Osteoblast (primary cell): ENCODE data around the gene PEA15. TPM values are rescaled to one million over a fixed set of nuclear protein-coding genes. Genes with fewer than 3 reads are reported as not detected.

Experiments used
- DNase-seq: peaks from one replicate; pipeline ENCODE4 v3.0.0; 2011; ENCODE audit warnings: low spot score, mixed read lengths; ENCODE audit not compliant: insufficient read length; ENCODE audit errors: missing footprints
- H2AFZ ChIP-seq: 2 replicates; pipeline ENCODE4 v1.6.0; 2011; ENCODE audit warnings: mild to moderate bottlenecking, low read length
- H3K27ac ChIP-seq: 2 replicates; pipeline ENCODE4 v1.5.1; 2011; ENCODE audit warnings: mild to moderate bottlenecking, low read depth, low read length, moderate library complexity
- H3K27me3 ChIP-seq: 2 replicates; pipeline ENCODE4 v1.6.0; 2012; ENCODE audit warnings: mild to moderate bottlenecking, control low read depth, inconsistent platforms, low read length, moderate library complexity; ENCODE audit not compliant: insufficient read depth
- H3K36me3 ChIP-seq: 2 replicates; pipeline ENCODE4 v1.5.1; 2011; ENCODE audit warnings: mild to moderate bottlenecking, low read length, control low read depth, moderate library complexity; ENCODE audit not compliant: insufficient read depth
- H3K4me1 ChIP-seq: 2 replicates; pipeline ENCODE4 v1.5.1; 2011; ENCODE audit warnings: mild to moderate bottlenecking, low read length, control low read depth, moderate library complexity; ENCODE audit not compliant: insufficient read depth
- H3K4me2 ChIP-seq: 2 replicates; pipeline ENCODE4 v1.6.0; 2011; ENCODE audit warnings: mild to moderate bottlenecking, low read length; ENCODE audit not compliant: insufficient read depth
- H3K4me3 ChIP-seq: fragments of 200-600 bp; sonication (generic); 3 replicates; pipeline ENCODE4 v1.5.1; 2012; ENCODE audit warnings: mild to moderate bottlenecking, low read length, inconsistent platforms; ENCODE audit not compliant: insufficient read depth
- H3K79me2 ChIP-seq: 2 replicates; pipeline ENCODE4 v1.6.0; 2012; ENCODE audit warnings: mild to moderate bottlenecking, low read length, control low read depth, inconsistent platforms; ENCODE audit not compliant: insufficient read depth
- H3K9me3 ChIP-seq: 2 replicates; pipeline ENCODE4 v1.5.1; 2011; ENCODE audit warnings: low read depth, low read length, control low read depth
- H4K20me1 ChIP-seq: 2 replicates; pipeline ENCODE4 v1.6.0; 2012; ENCODE audit warnings: mild to moderate bottlenecking, low read length, control low read depth; ENCODE audit not compliant: insufficient read depth
- CTCF ChIP-seq: IDR thresholded peaks from 2 replicates; pipeline ENCODE4 v1.5.1; 2011; ENCODE audit warnings: mild to moderate bottlenecking, low read depth, low read length, moderate library complexity; ENCODE audit errors: extremely low read depth
- total RNA-seq: library from RNA; depleted of rRNA; stranded (reverse); fragments of >200 nt; gene quantifications from 2 replicates; pipeline ENCODE4 v1.2.3, GENCODE V29; 2012

PEA15 gene
- total RNA-seq, 1 donor = 200 TPM

DNA sequence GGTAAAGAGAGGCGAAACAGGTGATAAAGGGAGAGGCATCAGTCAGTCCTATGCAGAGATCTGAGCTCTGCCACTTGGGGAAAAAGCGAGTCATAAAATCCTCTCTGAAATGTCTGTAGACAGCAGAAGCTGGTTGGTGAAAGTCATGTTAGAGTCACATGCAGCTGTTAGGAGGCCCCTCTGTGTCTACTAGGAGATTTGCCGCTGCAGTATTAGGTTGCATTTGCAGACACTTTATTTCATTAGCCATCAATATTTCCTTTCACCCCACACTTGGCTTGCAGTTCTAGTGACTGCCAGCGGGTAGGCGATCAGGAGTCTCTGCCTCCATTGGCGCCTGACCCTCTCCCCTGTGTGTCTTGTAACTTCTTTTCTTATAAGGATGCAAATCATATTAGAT is 37.6 kb upstream of the PEA15 start:
- peaks cover 11% of the 10 kb centered on the region for H3K27me3 ChIP-seq
- DNase-seq = peak; percentile 37
- H3K4me2 ChIP-seq = no peak overlapping the region
- no peaks in the 10 kb centered on the region for H3K9me3 ChIP-seq
- no peaks in the 10 kb centered on the region for H4K20me1 ChIP-seq
- H3K4me1 ChIP-seq = peaks cover 33% of the 10 kb centered on the region
- no peaks in the 10 kb centered on the region for H3K79me2 ChIP-seq
- H2AFZ ChIP-seq = no peak overlapping the region
- no peaks in the 10 kb centered on the region for H3K36me3 ChIP-seq
- H3K27ac ChIP-seq = no peak overlapping the region
- H3K4me3 ChIP-seq = no peak overlapping the region
- no peak for TF ChIP-seq CTCF

DNA sequence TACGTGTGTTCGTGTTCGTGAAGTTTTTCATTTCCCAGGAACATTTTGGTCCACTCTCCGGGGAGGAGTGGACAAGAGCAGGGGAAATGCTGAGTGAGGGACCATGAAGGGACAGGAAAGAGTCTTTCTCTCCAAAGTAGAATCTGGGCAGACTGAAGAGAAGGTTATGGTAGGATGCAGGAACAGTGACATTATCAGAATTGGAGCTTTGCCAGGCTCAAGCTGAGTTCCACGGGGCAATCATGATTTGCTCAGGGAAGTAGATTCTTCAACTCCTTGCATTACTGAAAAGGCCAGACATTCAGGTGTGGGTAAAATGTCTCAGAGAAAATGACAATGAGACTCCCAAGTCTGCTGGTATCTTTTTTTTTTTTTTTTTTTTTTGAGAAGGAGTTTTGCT is 37.2 kb upstream of the PEA15 start:
- Histone ChIP-seq H4K20me1 (no peaks in the 10 kb centered on the region), H3K9me3 (no peaks in the 10 kb centered on the region), H3K79me2 (no peaks in the 10 kb centered on the region), H3K27ac (no peak overlapping the region), H2AFZ (no peak overlapping the region), H3K4me1 (peaks cover 33% of the 10 kb centered on the region), H3K36me3 (no peaks in the 10 kb centered on the region), H3K27me3 (peaks cover 11% of the 10 kb centered on the region), H3K4me2 (no peak overlapping the region), H3K4me3 (no peak overlapping the region)
- DNase-seq = no peak
- no peak for TF ChIP-seq CTCF

DNA sequence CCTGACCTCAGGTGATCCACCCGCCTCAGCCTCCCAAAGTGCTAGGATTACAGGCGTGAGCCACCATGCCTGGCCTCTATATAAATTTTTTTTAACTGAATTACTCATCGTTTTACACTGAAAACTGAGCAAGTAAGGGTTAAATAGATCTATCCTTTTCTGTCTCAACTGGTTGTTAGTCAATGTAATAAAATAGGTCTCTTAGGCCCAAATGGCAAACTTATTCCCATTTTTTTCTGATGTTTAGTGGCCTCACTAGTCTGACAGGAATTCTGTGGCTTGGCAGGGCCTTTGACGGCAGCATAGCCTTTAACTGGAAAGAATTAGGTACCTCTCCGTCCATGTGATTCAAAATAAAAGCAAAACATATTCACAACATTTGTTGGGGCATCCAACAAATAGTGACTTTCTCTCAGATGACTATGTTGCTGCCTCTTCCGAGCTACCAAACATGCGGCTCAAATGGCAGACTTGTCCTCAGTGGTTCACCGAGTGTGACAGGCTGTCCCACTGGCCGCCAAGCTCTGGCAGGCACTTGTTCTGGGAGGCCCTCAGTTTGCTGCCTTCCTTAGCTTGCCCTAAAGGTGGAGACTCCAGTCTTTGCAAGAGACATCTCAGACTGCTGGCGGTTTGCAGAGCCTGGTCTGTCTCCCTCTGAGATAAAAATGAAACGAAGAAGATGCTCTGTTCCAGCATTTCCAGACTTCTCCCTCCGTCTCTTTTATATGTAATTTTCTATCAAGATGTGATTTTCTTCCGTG is 36.4 kb upstream of the PEA15 start:
- H4K20me1 ChIP-seq = no peaks in the 10 kb centered on the region
- H3K4me3 ChIP-seq = no peak overlapping the region
- no peaks in the 10 kb centered on the region for H3K79me2 ChIP-seq
- H2AFZ ChIP-seq = peak overlapping the region; percentile 69
- peak overlapping the region; percentile 37 for H3K4me2 ChIP-seq
- peaks cover 18% of the 10 kb centered on the region for H3K27me3 ChIP-seq
- TF ChIP-seq CTCF = no peak
- H3K36me3 ChIP-seq = no peaks in the 10 kb centered on the region
- no peaks in the 10 kb centered on the region for H3K9me3 ChIP-seq
- peaks cover 33% of the 10 kb centered on the region for H3K4me1 ChIP-seq
- peak; percentile 80 for DNase-seq
- H3K27ac ChIP-seq = no peak overlapping the region

- TF ChIP-seq CTCF = no peak
- peaks cover 33% of the 10 kb centered on the region for H3K4me1 ChIP-seq
- H2AFZ ChIP-seq = peak overlapping the region; percentile 68
- no peaks in the 10 kb centered on the region for H3K79me2 ChIP-seq
- peak overlapping the region; percentile 37 for H3K4me2 ChIP-seq
- H3K9me3 ChIP-seq = no peaks in the 10 kb centered on the region
- H4K20me1 ChIP-seq = no peaks in the 10 kb centered on the region
- peaks cover 24% of the 10 kb centered on the region for H3K27me3 ChIP-seq
- H3K27ac ChIP-seq = no peak overlapping the region
- no peak overlapping the region for H3K4me3 ChIP-seq
- no peak for DNase-seq
- H3K36me3 ChIP-seq = no peaks in the 10 kb centered on the region
These were observed 35.4 kb upstream of the PEA15 start for GRCh38 chr1:160169553-160170399.
